ENCODE results near the gene GMDS. TPM values are rescaled to one million over a fixed set of nuclear protein-coding genes. Genes with fewer than 3 reads are reported as not detected.

Gene GMDS
- total and polyA plus RNA-seq, 2 donors (not counting 3 experiments of a cell fraction or from before 2014, with no cell fraction given): 9.8 to 23.5 TPM

- no peak overlapping the region for H3K9ac ChIP-seq (replicated peaks; ENCODE audit: extremely low read depth, insufficient read depth, low read length)
- H3K9me3 ChIP-seq (replicated peaks; ENCODE audit: control insufficient read depth, insufficient read depth, low read length): no peaks in the 10 kb centered on the region
- H4K20me1 ChIP-seq (replicated peaks; ENCODE audit: control insufficient read depth, extremely low read depth, insufficient read depth, low read length): no peaks in the 10 kb centered on the region
- intact Hi-C loops (cut with micrococcal nuclease) (no loop called here), dilution Hi-C loops (cut with MboI; ENCODE audit: extremely low pct_ligation_motif_present, low sequenced_read_pairs) (no loop called here)
- ChIA-PET POLR2A (no interaction called here), CTCF (interaction anchor here (0.7 kb wide), 1 partner anchor 8 kb away, joined by 3 read pairs; no protein-coding TSS in a partner anchor)
- no peaks in the 10 kb centered on the region for H3K9me1 ChIP-seq (replicated peaks; ENCODE audit: control insufficient read depth, extremely low read depth, insufficient read depth, low read length)
- no peaks in the 10 kb centered on the region for H3K27me3 ChIP-seq (ENCODE audit: control insufficient read depth in 2 of 2, insufficient read depth in 2 of 2, low read length in 2 of 2)
- H3K79me2 ChIP-seq (ENCODE audit: control insufficient read depth, insufficient read depth, low read length): no peaks in the 10 kb centered on the region
- H3K4me2 ChIP-seq (ENCODE audit: insufficient read depth, low read length): no peak overlapping the region
- DNase-seq (ENCODE audit: low read depth, low spot score): no peak
- no peak for FAIRE-seq
- no peaks in the 10 kb centered on the region for H3K36me3 ChIP-seq (ENCODE audit: control insufficient read depth in 2 of 2, extremely low read depth in 1 of 2, insufficient read depth in 2 of 2, low read length in 2 of 2)
- no TSS peak for BruUV-seq (replicated peaks)
- TF ChIP-seq POLR2A (IDR thresholded peaks at IDR 0.05; ENCODE audit: low read depth, low read length) (no peak), POLR2AphosphoS5 (IDR thresholded peaks at IDR 0.05; ENCODE audit: insufficient read depth, low read depth, low read length) (no peak), MYC (IDR thresholded peaks at IDR 0.05; ENCODE audit: low read depth, low read length) (no peak)
- H3K4me1 ChIP-seq (ENCODE audit: control insufficient read depth, extremely low read depth, insufficient read depth, low read length): no peaks in the 10 kb centered on the region
- H3K27ac ChIP-seq (ENCODE audit: insufficient read depth, low read depth, low read length): no peak overlapping the region
- no peak overlapping the region for H3K4me3 ChIP-seq (replicated peaks in 1 of 3; ENCODE audit: insufficient read depth in 1 of 3, low read depth in 1 of 3, low read length in 3 of 3)
- H2AFZ ChIP-seq (ENCODE audit: low read depth, low read length): no peak overlapping the region
Measured at GRCh38 chr6:1581120-1581991, 664.0 kb downstream of the GMDS start.

- intact Hi-C loops (cut with micrococcal nuclease): no loop called here
- TF ChIP-seq EZH2 (IDR thresholded peaks at IDR 0.05; ENCODE audit: borderline replicate concordance, low read depth, low read length, severe bottlenecking) (no peak), GATA2 (IDR thresholded peaks at IDR 0.05; ENCODE audit: insufficient read depth, insufficient read length, low read depth, low read length) (no peak)
- H3K27ac ChIP-seq (ENCODE audit: insufficient read depth, low read depth, low read length): no peak overlapping the region
- no peak overlapping the region for H2AFZ ChIP-seq (ENCODE audit: low read depth, low read length)
- no peaks in the 10 kb centered on the region for H3K79me2 ChIP-seq (ENCODE audit: control insufficient read depth, insufficient read depth, low read length)
- dilution Hi-C loops (cut with MboI; ENCODE audit: extremely low pct_ligation_motif_present, low sequenced_read_pairs): no loop called here
- H3K27me3 ChIP-seq (ENCODE audit: control insufficient read depth in 2 of 2, insufficient read depth in 2 of 2, low read length in 2 of 2): no peaks in the 10 kb centered on the region
- no peaks in the 10 kb centered on the region for H4K20me1 ChIP-seq (replicated peaks; ENCODE audit: control insufficient read depth, extremely low read depth, insufficient read depth, low read length)
- H3K9ac ChIP-seq (replicated peaks; ENCODE audit: extremely low read depth, insufficient read depth, low read length): no peak overlapping the region
- no peaks in the 10 kb centered on the region for H3K36me3 ChIP-seq (ENCODE audit: control insufficient read depth in 2 of 2, extremely low read depth in 1 of 2, insufficient read depth in 2 of 2, low read length in 2 of 2)
- H3K4me3 ChIP-seq (replicated peaks in 1 of 3; ENCODE audit: insufficient read depth in 1 of 3, low read depth in 1 of 3, low read length in 3 of 3): no peak overlapping the region
- DNase-seq (ENCODE audit: low read depth, low spot score) (no peak), FAIRE-seq (no peak)
- POLR2A ChIA-PET: no interaction called here
- H3K9me1 ChIP-seq (replicated peaks; ENCODE audit: control insufficient read depth, extremely low read depth, insufficient read depth, low read length): no peaks in the 10 kb centered on the region
- no TSS peak for BruUV-seq (replicated peaks)
- H3K4me2 ChIP-seq (ENCODE audit: insufficient read depth, low read length): no peak overlapping the region
- H3K4me1 ChIP-seq (ENCODE audit: control insufficient read depth, extremely low read depth, insufficient read depth, low read length): no peaks in the 10 kb centered on the region
- CTCF ChIA-PET: interaction anchor here (0.7 kb wide), 1 partner anchor 8 kb away, joined by 3 read pairs; no protein-coding TSS in a partner anchor
- no peaks in the 10 kb centered on the region for H3K9me3 ChIP-seq (replicated peaks; ENCODE audit: control insufficient read depth, insufficient read depth, low read length)
Measured at GRCh38 chr6:1580585-1580984, 664.8 kb downstream of the GMDS start.

Data from endothelial cell of umbilical vein (primary cell).